T-helper 2 cell treated with Interferon-gamma antibody and Interleukin-4, amounts not matched to agents 5 μg/mL and 100 μg/mL, for 36 hours (primary cell): ENCODE measurements around the gene TRIL.

Source experiments
- DNase-seq: peaks from one replicate; pipeline ENCODE4 v3.0.0; 2021; ENCODE audit warnings: low spot score
- H3K27ac Mint-ChIP-seq: one replicate; pipeline ENCODE4 v1.8.0; 2021; ENCODE audit warnings: mild to moderate bottlenecking, mixed read lengths
- H3K27me3 Mint-ChIP-seq: one replicate; pipeline ENCODE4 v1.8.0; 2021; ENCODE audit warnings: low read depth, mixed read lengths
- H3K36me3 Mint-ChIP-seq: one replicate; pipeline ENCODE4 v1.8.0; 2021; ENCODE audit warnings: low read depth, mixed read lengths
- H3K4me1 Mint-ChIP-seq: one replicate; pipeline ENCODE4 v1.8.0; 2021; ENCODE audit warnings: low read depth, mixed read lengths
- H3K4me3 Mint-ChIP-seq: one replicate; pipeline ENCODE4 v1.8.0; 2022; ENCODE audit warnings: mild to moderate bottlenecking, moderate library complexity, mixed read lengths
- H3K9me3 Mint-ChIP-seq: one replicate; pipeline ENCODE4 v1.8.0; 2021; ENCODE audit warnings: mixed read lengths

TRIL gene

DNA sequence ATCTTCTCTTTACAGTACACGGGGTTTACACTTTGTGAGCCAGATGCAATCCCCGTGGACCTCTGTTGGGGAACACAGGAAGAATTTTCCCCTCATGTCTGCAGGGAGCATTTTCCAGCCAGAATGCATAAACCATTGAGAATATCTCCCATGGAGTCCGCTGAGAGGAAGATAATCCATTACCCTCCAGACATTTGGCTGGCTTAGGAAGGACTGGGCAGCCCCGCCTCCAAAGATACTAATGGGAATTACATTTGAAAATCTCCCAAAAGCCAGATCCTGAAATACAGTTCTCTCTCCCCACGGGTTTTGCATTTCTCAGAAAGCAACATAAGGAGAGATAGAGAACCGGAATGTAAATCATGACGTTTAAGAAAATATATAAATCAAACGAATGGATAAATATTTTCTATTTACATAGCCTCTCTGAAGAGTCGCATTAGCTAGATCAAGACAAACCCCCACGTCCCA is 53.5 kb downstream of the TRIL start:
- Mint-ChIP-seq H3K27me3 (peaks cover 2% of the 10 kb centered on the region), H3K4me3 (no peak overlapping the region)
- DNase-seq = no peak

GRCh38 chr7:28903730-28904577 is 54.2 kb downstream of the TRIL start:
- Mint-ChIP-seq H3K4me3 (no peak overlapping the region), H3K4me1 (no peaks in the 10 kb centered on the region), H3K9me3 (no peaks in the 10 kb centered on the region), H3K27ac (no peak overlapping the region), H3K36me3 (no peaks in the 10 kb centered on the region), H3K27me3 (peaks cover 2% of the 10 kb centered on the region)
- no peak for DNase-seq

More for the DNA sequence above, 53.5 kb downstream of the TRIL start:
- H3K9me3 Mint-ChIP-seq = no peaks in the 10 kb centered on the region
- no peaks in the 10 kb centered on the region for H3K4me1 Mint-ChIP-seq
- no peak overlapping the region for H3K27ac Mint-ChIP-seq
- no peaks in the 10 kb centered on the region for H3K36me3 Mint-ChIP-seq
